HG03196 (cell line): Measurements from ENCODE around the gene ARSH.
"Not testable (repeated sequence)": the region's sequence is repeated elsewhere in the genome, so short reads cannot be mapped to it uniquely, and the experiment has no call there.

Experiments
- ATAC-seq: cut with Tn5 transposase; IDR thresholded peaks from one replicate; pipeline ENCODE4 v1.9.1; 2021; ENCODE audit not compliant: unreplicated experiment

Gene ARSH

DNA sequence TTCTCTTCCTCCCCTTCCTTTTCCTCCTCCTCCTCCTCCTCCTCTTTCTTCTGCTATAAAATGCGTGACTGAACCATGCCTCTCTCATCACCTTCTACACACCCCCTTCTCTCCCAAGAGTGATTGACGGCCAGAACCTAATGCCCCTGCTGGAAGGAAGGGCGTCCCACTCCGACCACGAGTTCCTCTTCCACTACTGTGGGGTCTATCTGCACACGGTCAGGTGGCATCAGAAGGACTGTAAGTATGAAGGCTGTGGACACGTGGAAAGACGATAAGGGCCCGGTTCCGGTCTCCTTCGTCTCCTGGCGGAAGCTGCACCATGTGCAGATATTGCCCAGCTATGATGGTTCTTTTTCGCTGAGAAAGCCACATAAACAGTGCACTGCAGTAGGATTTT is 22.8 kb downstream of the ARSH start:
- ATAC-seq = no peak

DNA sequence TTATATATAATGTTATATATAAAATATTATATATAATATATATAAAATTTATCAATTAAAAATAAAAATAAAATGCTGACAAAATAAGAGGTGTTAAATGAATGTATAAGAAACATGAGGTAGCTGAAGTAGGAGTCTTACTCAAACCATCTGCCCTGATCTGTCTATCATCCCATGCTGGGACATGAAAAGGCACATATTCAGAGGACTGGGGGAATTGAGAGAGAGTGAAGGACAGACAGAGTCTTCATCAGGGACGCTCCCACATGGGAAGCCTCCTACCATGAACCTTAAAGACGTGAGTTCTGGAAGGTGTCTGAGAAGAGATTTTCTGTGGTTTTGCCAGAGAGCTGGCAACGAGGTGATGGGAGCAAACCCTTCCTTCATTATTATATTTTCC is 30.9 kb downstream of the ARSH start:
- no peak for ATAC-seq

DNA sequence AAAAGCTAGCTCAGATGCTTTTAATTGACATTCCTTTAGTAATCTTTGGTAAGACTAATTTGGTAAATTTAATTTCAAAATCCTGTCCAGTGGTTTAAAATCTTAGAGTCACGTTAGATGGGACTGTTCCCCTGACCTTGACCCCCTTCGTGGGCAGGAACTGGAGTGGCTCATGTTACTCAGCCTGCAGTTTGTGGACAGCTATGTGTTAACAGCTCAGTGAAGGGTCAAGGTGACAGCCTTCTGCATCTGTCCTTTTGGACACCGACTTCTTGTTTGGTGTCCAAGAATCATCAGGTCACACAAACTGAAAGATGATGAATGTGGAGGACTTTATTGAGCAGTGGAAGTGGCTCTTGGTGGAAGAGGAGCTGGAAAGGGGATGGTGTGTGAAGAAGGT is 37.9 kb downstream of the ARSH start:
- ATAC-seq = no peak

DNA sequence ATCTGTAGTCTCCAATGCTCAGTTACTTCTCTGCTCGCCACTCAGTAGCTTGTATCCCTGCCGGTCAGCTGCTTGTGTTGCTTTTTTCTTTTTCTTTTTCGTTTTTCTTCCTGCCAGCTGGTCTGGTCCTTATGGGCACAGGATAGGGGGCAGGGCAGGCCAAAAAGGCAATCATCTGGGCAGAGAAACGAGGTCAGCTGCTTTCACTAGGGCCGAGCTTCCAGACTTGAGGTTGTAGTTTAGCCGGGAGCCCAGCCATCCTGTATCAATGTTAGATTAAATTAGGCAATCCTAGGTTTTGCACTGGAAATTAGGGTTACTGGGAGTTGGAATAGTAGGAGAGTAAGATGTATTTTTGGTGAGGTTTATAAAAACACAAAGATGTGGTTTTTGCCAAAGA is 38.3 kb downstream of the ARSH start:
- ATAC-seq = no peak

DNA sequence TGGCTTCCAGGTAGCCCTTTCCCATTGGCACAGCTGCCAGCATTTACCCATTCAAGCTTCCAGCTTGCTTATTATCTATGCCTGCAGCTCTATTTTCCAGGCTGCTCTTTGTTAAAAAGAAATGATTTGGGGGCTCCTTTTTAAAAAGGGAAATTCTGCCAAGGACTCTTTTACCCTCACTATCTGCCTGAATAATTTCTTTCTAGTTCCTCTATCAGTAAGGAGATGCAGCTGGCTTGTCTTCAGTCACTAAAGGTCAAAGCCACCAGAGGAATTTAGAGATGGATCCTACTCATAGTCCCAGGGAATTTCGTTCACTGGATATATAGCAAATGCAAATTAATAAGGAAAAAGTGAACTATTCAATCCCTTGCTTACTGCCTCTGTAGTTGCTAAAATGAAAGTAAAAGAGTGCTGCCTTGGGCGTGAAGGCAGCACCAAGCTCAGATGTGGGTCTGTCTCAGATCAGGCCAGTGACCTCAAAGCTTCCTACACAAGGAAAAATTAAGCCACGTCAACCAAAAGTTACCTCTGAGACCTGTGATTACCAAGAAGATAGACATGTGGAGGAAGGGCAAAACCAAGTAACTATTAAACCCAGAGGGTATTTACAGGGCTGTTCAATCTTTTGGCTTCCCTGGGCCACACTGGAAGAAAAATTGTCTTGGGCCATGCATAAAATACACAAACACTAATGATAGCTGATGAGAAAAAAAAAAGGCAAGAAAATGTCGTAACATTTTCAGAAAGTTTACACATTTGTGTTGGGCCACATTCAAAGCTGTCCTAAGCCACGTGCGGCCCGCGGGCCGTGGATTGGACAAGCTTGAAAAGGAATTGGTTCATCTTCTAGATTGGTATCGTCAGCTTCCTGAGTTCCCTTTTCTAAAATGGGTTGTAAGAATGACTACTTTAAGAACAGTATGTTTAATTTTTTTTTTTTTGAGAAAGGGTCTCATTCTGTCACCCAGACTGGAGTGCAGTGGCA is 40.2 kb downstream of the ARSH start:
- no peak for ATAC-seq

DNA sequence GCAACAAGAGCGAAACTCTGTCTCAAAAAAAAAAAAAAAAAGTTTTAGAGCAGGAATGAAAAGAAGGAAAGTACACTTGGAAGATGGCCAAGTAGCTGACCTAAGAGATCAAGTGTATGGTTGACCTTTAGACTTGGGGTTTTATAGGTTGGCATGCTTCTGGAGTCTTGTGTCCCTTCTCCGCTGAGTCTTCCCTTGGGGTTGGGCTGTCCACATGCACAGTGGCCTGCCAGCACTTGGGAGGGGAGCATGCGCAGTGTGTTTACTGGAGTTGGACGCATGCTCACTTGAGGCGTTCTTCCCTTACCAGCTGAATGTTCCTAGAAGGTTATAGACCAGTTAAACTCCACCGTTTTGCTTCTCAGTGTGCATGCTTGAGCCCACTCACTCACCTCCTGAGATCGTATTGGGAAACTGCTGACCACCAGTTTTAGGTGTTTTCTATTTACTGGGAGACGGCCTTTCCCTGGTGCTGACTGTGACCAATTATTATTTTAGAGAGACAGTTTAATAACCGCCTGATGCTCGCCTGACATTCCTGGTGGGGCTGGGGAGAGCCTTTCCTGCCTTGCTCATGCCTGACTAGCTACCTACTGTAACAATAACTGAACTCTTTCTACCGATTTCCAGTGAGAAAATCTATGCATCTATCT is 44.3 kb downstream of the ARSH start:
- ATAC-seq = not testable (repeated sequence)

DNA sequence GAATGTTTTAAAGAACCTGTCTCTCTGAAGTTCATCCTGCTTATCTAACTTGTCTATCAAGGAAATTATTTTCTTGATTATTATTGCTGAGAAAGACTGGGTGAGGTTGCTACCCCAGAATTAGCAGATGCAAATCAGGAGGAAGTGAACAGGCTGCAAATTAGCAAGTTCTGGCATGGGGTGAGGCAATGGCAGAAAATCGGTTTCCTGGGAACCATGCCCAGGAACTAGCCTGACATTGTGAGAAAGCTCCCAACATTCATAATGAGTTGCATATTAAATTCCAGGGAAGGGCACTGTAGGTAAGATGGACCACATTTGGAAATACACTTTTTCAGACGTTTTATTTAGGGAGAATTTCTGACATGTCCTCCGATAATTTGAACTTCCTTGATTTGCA is 46.5 kb downstream of the ARSH start:
- ATAC-seq = no peak

DNA sequence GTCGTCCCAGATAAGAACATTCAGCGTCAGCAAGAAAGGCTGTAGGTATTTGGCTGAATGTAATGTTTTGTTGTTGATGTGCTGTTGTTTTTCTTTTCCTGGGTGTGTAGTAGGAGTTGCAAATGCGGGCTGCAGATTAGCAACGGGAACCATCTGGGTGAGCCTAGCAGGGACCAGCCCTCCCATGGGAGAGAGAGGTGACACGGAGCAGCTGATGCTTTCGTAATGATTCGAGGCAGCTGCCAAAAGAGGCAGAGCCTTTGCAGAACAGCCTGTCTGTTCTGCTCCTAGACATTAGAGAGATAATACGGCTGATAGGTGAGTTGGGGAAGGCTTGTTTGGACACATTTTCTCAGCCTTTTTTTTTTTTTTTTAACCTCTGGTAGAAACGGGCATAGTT is 60.2 kb downstream of the ARSH start:
- no peak for ATAC-seq

DNA sequence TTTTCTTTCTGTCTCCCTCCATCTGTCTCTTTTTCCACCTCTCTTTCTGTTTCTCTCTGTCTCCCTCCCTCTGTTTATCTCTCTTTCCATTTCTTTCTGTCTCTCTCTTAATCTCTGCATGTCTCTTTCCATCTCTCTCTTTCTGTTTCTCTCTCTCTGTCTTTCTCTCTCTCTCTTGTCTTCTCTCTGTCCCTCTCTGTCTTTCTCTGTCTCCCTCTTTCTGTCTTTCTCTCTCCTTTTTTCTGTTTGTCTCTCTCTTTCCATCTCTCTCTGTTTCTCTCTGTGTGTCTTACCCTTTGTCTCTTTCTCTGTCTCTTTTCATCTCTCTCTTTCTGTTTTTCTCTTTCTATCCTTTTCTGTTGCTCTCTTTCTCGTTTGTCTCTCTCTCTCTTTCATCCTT is 69.6 kb downstream of the ARSH start:
- ATAC-seq = no peak

DNA sequence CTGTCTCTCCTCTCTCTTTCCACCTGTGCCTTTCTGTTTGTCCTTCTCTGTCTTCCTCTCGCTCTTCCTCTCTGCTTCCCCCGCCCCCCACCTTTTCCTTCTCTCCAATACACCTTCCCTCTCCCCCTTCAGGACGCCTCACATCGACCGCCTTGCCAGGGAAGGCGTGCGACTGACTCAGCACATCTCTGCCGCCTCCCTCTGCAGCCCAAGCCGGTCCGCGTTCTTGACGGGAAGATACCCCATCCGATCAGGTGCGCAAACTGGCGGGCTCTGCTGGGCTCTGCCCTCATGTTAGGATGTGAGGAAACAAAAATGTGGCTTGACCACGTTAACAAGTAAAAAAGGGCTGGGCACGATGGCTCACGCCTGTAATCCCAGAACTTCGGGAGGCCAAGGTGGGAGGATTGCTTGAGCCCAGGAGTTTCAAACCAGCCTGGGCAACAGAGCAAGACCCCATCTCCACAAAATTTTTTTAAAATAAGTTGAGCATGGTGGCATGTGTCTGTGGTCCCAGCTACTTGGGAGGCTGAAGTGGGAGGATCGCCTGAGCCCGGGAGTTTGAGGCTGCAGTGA is 70.2 kb downstream of the ARSH start:
- no peak for ATAC-seq
